Neural cell (in vitro differentiated cells): Measurements from ENCODE around the gene TMEM147.

ENCODE experiments used
- EP300 ChIP-seq: fragments of 450-650 bp; conservative IDR thresholded peaks from 2 replicates; pipeline ENCODE4 v1.6.1; 2014; ENCODE audit warnings: antibody characterized with exemption, mild to moderate bottlenecking, moderate library complexity; ENCODE audit not compliant: poor library complexity, severe bottlenecking
- EZH2 ChIP-seq: fragments of 200-600, 300-800 bp; shearing (Covaris generic), sonication (generic); IDR thresholded peaks from 2 replicates; pipeline ENCODE4 v1.6.1; 2014; ENCODE audit warnings: antibody characterized with exemption, low read length, borderline replicate concordance, mild to moderate bottlenecking; ENCODE audit not compliant: insufficient read depth, poor library complexity, severe bottlenecking
- MXI1 ChIP-seq: fragments of 450-650 bp; conservative IDR thresholded peaks from 2 replicates; pipeline ENCODE4 v1.6.1; 2014; ENCODE audit warnings: antibody characterized with exemption, mild to moderate bottlenecking; ENCODE audit not compliant: poor library complexity, severe bottlenecking
- POLR2AphosphoS5 ChIP-seq: IDR thresholded peaks from 2 replicates; pipeline ENCODE4 v1.6.1; 2012
- RAD21 ChIP-seq: fragments of 450-650 bp; conservative IDR thresholded peaks from 2 replicates; pipeline ENCODE4 v1.6.1; 2014; ENCODE audit warnings: antibody characterized with exemption, mild to moderate bottlenecking, moderate library complexity
- SMC3 ChIP-seq: fragments of 450-650 bp; conservative IDR thresholded peaks from 2 replicates; pipeline ENCODE4 v1.6.1; 2014; ENCODE audit warnings: antibody characterized with exemption, mild to moderate bottlenecking, moderate library complexity; ENCODE audit not compliant: poor library complexity
- TAF1 ChIP-seq: IDR thresholded peaks from 2 replicates; pipeline ENCODE4 v1.6.1; 2012; ENCODE audit warnings: low read depth
- TF ChIP-seq, protein P1 (sequence below): fragments of 450-650 bp; IDR thresholded peaks from 2 replicates; pipeline ENCODE4 v1.5.1; 2014; ENCODE audit warnings: antibody characterized with exemption, mild to moderate bottlenecking, moderate library complexity; ENCODE audit not compliant: poor library complexity, severe bottlenecking
- TF ChIP-seq, protein P2 (sequence below): IDR thresholded peaks from 2 replicates; pipeline ENCODE4 v1.6.1; 2012; ENCODE audit warnings: borderline replicate concordance

DNA sequence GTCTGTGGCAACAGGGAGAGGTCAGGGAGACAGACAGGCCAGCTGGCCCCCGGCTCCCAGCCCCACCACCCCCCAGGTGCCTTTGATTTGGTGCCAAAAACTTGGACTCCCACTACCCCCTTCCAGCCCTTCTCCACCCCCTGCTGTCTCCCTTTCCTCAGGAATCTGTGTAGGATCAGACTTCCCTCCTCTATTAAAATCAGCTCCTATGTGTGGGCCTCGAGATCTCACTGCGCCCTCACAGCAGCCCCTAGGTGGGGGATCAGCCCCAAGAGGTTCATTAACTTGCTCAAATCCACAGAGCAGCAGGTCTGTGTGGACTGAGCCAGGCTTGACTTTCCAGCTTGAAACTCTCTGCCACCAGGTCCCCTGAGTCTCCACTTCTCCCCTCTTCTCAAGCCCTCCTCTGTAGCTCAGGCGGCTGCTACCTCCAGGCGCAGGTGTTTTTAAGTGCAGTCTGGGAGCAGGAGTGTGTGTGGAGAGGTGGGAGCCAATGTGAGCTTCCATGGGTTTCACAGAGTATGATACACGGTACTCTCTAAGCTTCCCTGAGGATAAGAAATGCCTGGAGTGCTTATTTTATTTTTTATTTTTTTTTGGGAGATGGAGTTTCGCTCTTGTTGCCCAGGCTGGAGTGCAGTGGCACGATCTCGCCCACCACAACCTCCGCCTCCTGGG is 10.5 kb upstream of the TMEM147 start:
- TF ChIP-seq EP300 (no peak), EZH2 (no peak), TAF1 (no peak), SMC3 (no peak), RAD21 (no peak), POLR2AphosphoS5 (no peak), MXI1 (no peak)
- TF ChIP-seq, protein P1, sequence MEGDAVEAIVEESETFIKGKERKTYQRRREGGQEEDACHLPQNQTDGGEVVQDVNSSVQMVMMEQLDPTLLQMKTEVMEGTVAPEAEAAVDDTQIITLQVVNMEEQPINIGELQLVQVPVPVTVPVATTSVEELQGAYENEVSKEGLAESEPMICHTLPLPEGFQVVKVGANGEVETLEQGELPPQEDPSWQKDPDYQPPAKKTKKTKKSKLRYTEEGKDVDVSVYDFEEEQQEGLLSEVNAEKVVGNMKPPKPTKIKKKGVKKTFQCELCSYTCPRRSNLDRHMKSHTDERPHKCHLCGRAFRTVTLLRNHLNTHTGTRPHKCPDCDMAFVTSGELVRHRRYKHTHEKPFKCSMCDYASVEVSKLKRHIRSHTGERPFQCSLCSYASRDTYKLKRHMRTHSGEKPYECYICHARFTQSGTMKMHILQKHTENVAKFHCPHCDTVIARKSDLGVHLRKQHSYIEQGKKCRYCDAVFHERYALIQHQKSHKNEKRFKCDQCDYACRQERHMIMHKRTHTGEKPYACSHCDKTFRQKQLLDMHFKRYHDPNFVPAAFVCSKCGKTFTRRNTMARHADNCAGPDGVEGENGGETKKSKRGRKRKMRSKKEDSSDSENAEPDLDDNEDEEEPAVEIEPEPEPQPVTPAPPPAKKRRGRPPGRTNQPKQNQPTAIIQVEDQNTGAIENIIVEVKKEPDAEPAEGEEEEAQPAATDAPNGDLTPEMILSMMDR = no peak
- TF ChIP-seq, protein P2, sequence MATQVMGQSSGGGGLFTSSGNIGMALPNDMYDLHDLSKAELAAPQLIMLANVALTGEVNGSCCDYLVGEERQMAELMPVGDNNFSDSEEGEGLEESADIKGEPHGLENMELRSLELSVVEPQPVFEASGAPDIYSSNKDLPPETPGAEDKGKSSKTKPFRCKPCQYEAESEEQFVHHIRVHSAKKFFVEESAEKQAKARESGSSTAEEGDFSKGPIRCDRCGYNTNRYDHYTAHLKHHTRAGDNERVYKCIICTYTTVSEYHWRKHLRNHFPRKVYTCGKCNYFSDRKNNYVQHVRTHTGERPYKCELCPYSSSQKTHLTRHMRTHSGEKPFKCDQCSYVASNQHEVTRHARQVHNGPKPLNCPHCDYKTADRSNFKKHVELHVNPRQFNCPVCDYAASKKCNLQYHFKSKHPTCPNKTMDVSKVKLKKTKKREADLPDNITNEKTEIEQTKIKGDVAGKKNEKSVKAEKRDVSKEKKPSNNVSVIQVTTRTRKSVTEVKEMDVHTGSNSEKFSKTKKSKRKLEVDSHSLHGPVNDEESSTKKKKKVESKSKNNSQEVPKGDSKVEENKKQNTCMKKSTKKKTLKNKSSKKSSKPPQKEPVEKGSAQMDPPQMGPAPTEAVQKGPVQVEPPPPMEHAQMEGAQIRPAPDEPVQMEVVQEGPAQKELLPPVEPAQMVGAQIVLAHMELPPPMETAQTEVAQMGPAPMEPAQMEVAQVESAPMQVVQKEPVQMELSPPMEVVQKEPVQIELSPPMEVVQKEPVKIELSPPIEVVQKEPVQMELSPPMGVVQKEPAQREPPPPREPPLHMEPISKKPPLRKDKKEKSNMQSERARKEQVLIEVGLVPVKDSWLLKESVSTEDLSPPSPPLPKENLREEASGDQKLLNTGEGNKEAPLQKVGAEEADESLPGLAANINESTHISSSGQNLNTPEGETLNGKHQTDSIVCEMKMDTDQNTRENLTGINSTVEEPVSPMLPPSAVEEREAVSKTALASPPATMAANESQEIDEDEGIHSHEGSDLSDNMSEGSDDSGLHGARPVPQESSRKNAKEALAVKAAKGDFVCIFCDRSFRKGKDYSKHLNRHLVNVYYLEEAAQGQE = no peak
